ENCODE results near the gene PLXNB1.

PLXNB1 gene

DNA sequence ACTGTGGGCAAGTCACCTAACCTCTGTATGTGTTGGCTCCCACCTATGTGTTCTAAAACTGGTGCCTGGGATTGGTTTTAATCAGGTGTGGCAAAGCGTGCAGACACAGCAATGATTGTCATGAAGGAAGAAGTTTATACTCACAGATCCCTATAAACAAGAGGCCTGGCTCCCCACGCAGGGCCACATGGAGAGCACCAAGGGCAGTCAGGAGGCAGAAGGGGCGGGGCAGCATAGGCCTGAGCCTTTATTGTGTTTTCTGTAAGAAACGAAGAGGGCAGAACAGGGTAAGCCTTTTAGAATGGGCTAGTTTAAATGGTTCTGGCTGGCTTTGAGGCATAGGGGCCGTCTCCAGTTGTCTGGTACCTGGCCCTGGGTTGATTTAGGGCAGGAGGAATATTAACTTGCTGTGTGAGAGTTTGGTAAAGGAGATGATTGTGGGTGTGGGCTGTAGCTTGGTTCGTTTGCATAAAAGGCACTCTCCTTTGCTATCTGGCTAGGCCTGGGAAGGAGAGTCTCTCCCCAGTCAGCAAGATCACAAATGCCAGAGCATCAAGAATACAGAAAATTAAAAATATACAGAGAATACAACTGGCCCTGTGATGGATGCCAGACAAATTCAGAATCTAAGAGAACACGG, 60.1 kb downstream of the PLXNB1 start:
- TF ChIP-seq, protein P1, sequence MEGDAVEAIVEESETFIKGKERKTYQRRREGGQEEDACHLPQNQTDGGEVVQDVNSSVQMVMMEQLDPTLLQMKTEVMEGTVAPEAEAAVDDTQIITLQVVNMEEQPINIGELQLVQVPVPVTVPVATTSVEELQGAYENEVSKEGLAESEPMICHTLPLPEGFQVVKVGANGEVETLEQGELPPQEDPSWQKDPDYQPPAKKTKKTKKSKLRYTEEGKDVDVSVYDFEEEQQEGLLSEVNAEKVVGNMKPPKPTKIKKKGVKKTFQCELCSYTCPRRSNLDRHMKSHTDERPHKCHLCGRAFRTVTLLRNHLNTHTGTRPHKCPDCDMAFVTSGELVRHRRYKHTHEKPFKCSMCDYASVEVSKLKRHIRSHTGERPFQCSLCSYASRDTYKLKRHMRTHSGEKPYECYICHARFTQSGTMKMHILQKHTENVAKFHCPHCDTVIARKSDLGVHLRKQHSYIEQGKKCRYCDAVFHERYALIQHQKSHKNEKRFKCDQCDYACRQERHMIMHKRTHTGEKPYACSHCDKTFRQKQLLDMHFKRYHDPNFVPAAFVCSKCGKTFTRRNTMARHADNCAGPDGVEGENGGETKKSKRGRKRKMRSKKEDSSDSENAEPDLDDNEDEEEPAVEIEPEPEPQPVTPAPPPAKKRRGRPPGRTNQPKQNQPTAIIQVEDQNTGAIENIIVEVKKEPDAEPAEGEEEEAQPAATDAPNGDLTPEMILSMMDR (IDR thresholded peaks at IDR 0.05; ENCODE audit: borderline replicate concordance, insufficient read depth, low read depth, low read length) = no peak
- no peak overlapping the region for H3K4me3 ChIP-seq (ENCODE audit: low read depth, low read length)

DNA sequence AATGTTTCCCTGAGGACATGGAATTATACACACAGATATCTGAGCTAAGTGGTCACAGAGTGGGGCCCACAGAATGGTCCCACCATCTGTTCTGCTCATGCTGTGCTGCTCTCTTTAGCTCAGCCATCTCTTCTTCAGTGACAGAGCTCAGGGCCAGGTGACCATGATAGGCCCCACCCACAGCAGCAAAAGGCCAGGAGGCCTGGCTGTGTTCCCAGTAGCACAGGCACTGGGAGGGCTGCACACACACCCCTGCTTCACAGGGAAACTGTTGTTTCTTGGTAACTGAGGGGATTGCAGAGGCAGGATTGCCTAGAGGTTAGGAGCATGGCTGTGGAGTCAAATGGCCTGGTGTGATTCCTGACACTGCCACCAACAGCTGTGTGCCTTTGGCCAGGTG, 62.7 kb downstream of the PLXNB1 start:
- TF ChIP-seq, protein P1 (IDR thresholded peaks at IDR 0.05; ENCODE audit: borderline replicate concordance, insufficient read depth, low read depth, low read length) = no peak
- H3K4me3 ChIP-seq (ENCODE audit: low read depth, low read length) = no peak overlapping the region

DNA sequence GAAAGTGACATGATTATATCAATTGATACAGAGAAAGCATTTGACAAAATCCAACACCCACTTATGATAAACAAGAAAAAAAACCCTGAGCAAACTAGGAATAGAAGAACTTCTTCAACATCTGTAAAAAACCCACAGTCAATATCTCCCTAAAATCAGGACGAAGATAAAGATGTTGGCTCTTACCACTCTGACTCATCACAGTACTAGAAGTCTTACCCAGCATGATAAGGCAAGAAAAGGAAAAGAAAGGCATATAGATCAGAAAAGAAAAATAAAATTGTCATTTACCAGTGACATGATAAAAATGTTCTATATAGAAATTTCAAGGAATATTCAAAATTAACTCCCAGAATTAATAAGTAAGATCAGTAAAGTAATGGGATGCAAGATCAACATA, 65.0 kb downstream of the PLXNB1 start:
- H3K4me3 ChIP-seq (ENCODE audit: low read depth, low read length) = no peak overlapping the region
- TF ChIP-seq, protein P1 (IDR thresholded peaks at IDR 0.05; ENCODE audit: borderline replicate concordance, insufficient read depth, low read depth, low read length) = no peak

DNA sequence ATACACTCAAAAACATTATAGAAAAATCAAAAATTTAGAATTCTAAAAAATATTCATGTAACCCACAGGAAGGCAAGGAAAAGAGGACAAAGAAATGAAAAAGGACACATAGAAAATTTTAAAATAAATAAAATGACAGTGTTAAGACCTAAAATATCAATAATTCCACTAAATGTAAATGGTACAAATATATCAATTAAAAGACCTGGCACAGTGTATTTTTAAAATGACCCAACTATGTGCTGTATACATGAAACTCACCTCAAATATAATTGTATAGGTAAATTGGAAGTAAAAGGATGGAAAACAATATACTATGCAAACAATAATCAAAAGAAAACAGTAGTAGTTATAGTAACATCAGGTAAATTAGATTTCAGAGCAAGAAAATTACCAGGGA, 68.0 kb downstream of the PLXNB1 start:
- TF ChIP-seq, protein P1 (IDR thresholded peaks at IDR 0.05; ENCODE audit: borderline replicate concordance, insufficient read depth, low read depth, low read length) = no peak

DNA sequence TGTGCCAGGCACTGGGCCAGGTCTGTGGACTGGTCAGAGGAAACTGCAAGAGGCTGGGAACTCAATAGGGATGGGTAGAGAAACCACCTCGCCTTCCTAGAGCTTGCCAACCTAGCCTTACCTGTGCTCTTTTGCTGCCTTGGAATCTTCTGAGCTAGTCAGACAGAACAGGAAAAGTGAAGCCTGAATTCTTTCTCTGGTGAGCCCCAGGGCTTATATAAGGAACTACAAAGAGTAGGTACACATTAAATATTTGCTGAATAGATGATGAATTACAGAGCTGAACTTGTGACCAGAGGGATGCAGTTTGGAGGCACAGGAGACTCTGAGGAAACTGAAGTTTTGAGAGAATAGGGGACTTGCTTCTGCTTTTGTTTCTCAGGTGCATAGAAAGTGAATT, 73.5 kb downstream of the PLXNB1 start:
- TF ChIP-seq, protein P1 (IDR thresholded peaks at IDR 0.05; ENCODE audit: borderline replicate concordance, insufficient read depth, low read depth, low read length) = no peak
- H3K4me3 ChIP-seq (ENCODE audit: low read depth, low read length) = no peak overlapping the region

More for the DNA sequence above, 68.0 kb downstream of the PLXNB1 start:
- no peak overlapping the region for H3K4me3 ChIP-seq (ENCODE audit: low read depth, low read length)

DNA sequence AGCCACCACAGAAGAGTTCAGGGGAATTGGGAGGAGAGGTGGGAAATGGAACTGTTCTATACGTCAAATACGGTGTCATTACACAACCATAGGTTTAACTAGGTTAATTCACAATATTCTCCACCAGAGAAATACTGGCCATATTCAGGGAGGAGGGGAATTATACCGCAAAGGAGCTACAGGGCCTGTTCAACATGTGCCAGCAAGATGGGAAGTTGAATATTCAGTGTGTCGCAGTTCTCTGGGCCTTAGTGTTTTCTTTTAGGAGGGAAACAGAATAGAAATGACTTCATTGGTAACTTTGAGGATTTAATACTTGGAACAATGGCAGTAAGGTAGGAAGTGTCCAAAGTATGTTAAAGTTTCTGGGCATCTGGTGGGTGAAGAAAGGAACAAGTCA, 75.9 kb downstream of the PLXNB1 start:
- no peak overlapping the region for H3K4me3 ChIP-seq (ENCODE audit: low read depth, low read length)
- TF ChIP-seq, protein P1 (IDR thresholded peaks at IDR 0.05; ENCODE audit: borderline replicate concordance, insufficient read depth, low read depth, low read length) = no peak
